Measurements from ENCODE around the gene FILIP1.

DNA sequence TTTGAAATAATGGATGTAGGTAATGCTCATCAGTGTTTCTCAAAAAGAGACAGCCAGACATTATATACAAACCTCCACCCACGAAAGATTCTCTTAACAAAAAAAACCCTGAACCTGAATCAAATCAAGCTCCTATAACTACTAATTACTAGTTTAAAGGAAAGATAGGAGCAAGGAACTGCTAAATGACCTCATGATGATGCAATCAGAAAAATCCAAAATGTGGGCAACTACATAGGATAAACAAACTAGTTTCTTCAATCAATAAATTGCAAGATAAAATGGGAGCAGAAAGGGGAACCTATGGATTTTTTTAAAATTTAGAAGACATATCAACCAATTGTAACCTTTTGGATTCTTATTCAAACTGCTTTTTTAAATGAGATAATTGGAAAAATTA, 165.8 kb downstream of the FILIP1 start:
- TF ChIP-seq RFX5 (IDR thresholded peaks at IDR 0.05; ENCODE audit: low read length) (no peak), SIN3A (IDR thresholded peaks at IDR 0.05; ENCODE audit: borderline replicate concordance, low read depth, low read length) (no peak), JUND (IDR thresholded peaks at IDR 0.05) (no peak), SMC3 (IDR thresholded peaks at IDR 0.05; ENCODE audit: low read depth, low read length) (no peak), YY1 (IDR thresholded peaks at IDR 0.05; ENCODE audit: low read depth) (no peak), FOSL2 (IDR thresholded peaks at IDR 0.05; ENCODE audit: borderline replicate concordance, low read depth) (no peak), RCOR1 (IDR thresholded peaks at IDR 0.05; ENCODE audit: low read length) (no peak), MXI1 (IDR thresholded peaks at IDR 0.05; ENCODE audit: low read depth, low read length) (no peak), EP300 (IDR thresholded peaks at IDR 0.05; ENCODE audit: borderline replicate concordance in 1 of 2, low read depth in 1 of 2, low read length in 1 of 2) (no peak)
- TF ChIP-seq, protein P1, sequence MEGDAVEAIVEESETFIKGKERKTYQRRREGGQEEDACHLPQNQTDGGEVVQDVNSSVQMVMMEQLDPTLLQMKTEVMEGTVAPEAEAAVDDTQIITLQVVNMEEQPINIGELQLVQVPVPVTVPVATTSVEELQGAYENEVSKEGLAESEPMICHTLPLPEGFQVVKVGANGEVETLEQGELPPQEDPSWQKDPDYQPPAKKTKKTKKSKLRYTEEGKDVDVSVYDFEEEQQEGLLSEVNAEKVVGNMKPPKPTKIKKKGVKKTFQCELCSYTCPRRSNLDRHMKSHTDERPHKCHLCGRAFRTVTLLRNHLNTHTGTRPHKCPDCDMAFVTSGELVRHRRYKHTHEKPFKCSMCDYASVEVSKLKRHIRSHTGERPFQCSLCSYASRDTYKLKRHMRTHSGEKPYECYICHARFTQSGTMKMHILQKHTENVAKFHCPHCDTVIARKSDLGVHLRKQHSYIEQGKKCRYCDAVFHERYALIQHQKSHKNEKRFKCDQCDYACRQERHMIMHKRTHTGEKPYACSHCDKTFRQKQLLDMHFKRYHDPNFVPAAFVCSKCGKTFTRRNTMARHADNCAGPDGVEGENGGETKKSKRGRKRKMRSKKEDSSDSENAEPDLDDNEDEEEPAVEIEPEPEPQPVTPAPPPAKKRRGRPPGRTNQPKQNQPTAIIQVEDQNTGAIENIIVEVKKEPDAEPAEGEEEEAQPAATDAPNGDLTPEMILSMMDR (IDR thresholded peaks at IDR 0.05), result no peak
- TF ChIP-seq, protein P2, sequence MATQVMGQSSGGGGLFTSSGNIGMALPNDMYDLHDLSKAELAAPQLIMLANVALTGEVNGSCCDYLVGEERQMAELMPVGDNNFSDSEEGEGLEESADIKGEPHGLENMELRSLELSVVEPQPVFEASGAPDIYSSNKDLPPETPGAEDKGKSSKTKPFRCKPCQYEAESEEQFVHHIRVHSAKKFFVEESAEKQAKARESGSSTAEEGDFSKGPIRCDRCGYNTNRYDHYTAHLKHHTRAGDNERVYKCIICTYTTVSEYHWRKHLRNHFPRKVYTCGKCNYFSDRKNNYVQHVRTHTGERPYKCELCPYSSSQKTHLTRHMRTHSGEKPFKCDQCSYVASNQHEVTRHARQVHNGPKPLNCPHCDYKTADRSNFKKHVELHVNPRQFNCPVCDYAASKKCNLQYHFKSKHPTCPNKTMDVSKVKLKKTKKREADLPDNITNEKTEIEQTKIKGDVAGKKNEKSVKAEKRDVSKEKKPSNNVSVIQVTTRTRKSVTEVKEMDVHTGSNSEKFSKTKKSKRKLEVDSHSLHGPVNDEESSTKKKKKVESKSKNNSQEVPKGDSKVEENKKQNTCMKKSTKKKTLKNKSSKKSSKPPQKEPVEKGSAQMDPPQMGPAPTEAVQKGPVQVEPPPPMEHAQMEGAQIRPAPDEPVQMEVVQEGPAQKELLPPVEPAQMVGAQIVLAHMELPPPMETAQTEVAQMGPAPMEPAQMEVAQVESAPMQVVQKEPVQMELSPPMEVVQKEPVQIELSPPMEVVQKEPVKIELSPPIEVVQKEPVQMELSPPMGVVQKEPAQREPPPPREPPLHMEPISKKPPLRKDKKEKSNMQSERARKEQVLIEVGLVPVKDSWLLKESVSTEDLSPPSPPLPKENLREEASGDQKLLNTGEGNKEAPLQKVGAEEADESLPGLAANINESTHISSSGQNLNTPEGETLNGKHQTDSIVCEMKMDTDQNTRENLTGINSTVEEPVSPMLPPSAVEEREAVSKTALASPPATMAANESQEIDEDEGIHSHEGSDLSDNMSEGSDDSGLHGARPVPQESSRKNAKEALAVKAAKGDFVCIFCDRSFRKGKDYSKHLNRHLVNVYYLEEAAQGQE (IDR thresholded peaks at IDR 0.05; ENCODE audit: low read depth, low read length), result no peak
- TF ChIP-seq, protein P3, sequence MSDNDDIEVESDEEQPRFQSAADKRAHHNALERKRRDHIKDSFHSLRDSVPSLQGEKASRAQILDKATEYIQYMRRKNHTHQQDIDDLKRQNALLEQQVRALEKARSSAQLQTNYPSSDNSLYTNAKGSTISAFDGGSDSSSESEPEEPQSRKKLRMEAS (IDR thresholded peaks at IDR 0.05; ENCODE audit: low read depth), result no peak
- TF ChIP-seq, protein P4, sequence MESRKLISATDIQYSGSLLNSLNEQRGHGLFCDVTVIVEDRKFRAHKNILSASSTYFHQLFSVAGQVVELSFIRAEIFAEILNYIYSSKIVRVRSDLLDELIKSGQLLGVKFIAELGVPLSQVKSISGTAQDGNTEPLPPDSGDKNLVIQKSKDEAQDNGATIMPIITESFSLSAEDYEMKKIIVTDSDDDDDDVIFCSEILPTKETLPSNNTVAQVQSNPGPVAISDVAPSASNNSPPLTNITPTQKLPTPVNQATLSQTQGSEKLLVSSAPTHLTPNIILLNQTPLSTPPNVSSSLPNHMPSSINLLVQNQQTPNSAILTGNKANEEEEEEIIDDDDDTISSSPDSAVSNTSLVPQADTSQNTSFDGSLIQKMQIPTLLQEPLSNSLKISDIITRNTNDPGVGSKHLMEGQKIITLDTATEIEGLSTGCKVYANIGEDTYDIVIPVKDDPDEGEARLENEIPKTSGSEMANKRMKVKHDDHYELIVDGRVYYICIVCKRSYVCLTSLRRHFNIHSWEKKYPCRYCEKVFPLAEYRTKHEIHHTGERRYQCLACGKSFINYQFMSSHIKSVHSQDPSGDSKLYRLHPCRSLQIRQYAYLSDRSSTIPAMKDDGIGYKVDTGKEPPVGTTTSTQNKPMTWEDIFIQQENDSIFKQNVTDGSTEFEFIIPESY (IDR thresholded peaks at IDR 0.05; ENCODE audit: borderline replicate concordance, low read depth), result no peak
